Activated CD8-positive, alpha-beta memory T cell treated with anti-CD3 and anti-CD28 coated beads for 24 hours (primary cell): ENCODE data around the gene GALK1.

Source experiments
- DNase-seq: peaks from one replicate; pipeline ENCODE4 v3.0.0-alpha.2; 2020

The GALK1 gene

GRCh38 chr17:75748706-75749105 is 16.3 kb downstream of the GALK1 start:
- no peak for DNase-seq

- no peak for DNase-seq
Observed at GRCh38 chr17:75743625-75744206, 21.3 kb downstream of the GALK1 start.

- DNase-seq = no peak
Observed at GRCh38 chr17:75742337-75742736, 22.7 kb downstream of the GALK1 start.

- DNase-seq = no peak
Observed at GRCh38 chr17:75740631-75741077, 24.3 kb downstream of the GALK1 start.

GRCh38 chr17:75740215-75740614 is 24.8 kb downstream of the GALK1 start:
- no peak for DNase-seq

GRCh38 chr17:75739801-75740200 is 25.2 kb downstream of the GALK1 start:
- no peak for DNase-seq

GRCh38 chr17:75739174-75739573 is 25.8 kb downstream of the GALK1 start:
- no peak for DNase-seq

GRCh38 chr17:75738218-75738802 is 26.7 kb downstream of the GALK1 start:
- no peak for DNase-seq

- DNase-seq = no peak
Observed at GRCh38 chr17:75737133-75737962, 27.6 kb downstream of the GALK1 start.

GRCh38 chr17:75736173-75736835 is 28.7 kb downstream of the GALK1 start:
- no peak for DNase-seq

- no peak for DNase-seq
Observed at GRCh38 chr17:75734674-75735294, 30.2 kb downstream of the GALK1 start.

- no peak for DNase-seq
Observed at GRCh38 chr17:75733471-75733870, 31.5 kb downstream of the GALK1 start.

GRCh38 chr17:75731716-75732498 is 33.1 kb downstream of the GALK1 start:
- no peak for DNase-seq

GRCh38 chr17:75731086-75731715 is 33.8 kb downstream of the GALK1 start:
- DNase-seq = no peak

GRCh38 chr17:75730065-75730464 is 34.9 kb downstream of the GALK1 start:
- DNase-seq = no peak

- no peak for DNase-seq
Observed at GRCh38 chr17:75729351-75729750, 35.6 kb downstream of the GALK1 start.

GRCh38 chr17:75727391-75727790 is 37.6 kb downstream of the GALK1 start:
- DNase-seq = no peak

GRCh38 chr17:75725504-75725903 is 39.5 kb downstream of the GALK1 start:
- no peak for DNase-seq

- DNase-seq = no peak
Observed at GRCh38 chr17:75724016-75725003, 40.7 kb downstream of the GALK1 start.

GRCh38 chr17:75723171-75723930 is 41.6 kb downstream of the GALK1 start:
- DNase-seq = no peak
